WTC11 (cell line): Measurements from ENCODE around the gene LANCL2. TPM values are rescaled to one million over a fixed set of nuclear protein-coding genes. Genes with fewer than 3 reads are reported as not detected.

Source experiments
- ATAC-seq: fragments of 200-7000 bp; cut with Tn5 transposase; 2 replicates; pipeline ENCODE4 v1.10.0; 2021; ENCODE audit warnings: mild to moderate bottlenecking, moderate library complexity
- CTCF ChIA-PET: fragments of 300-600 bp; sonication (Branson Sonifier 250); formaldehyde crosslinking; loops from one replicate; lab custom pipeline; 2021; ENCODE audit warnings: antibody characterized with exemption; lab: Charles Lee
- POLR2A ChIA-PET: fragments of 350-600 bp; sonication (Branson Sonifier 250); formaldehyde crosslinking; loops from one replicate; lab custom pipeline; 2021; ENCODE audit warnings: antibody characterized with exemption; lab: Charles Lee
- DNase-seq: peaks from one replicate; pipeline ENCODE4 v3.0.0; 2021; ENCODE audit warnings: low spot score
- H3K27ac Mint-ChIP-seq: 2 replicates; pipeline ENCODE4 v1.8.0; 2021; ENCODE audit warnings: mixed read lengths
- H3K27me3 Mint-ChIP-seq: 2 replicates; pipeline ENCODE4 v1.8.0; 2021; ENCODE audit warnings: low read depth, mild to moderate bottlenecking, moderate library complexity, mixed read lengths
- H3K36me3 Mint-ChIP-seq: 2 replicates; pipeline ENCODE4 v1.8.0; 2021; ENCODE audit warnings: mixed read lengths
- H3K4me1 Mint-ChIP-seq: 2 replicates; pipeline ENCODE4 v1.8.0; 2022; ENCODE audit warnings: mixed read lengths
- H3K4me3 Mint-ChIP-seq: 2 replicates; pipeline ENCODE4 v1.8.0; 2021; ENCODE audit warnings: mild to moderate bottlenecking, moderate library complexity, mixed read lengths
- H3K9me3 Mint-ChIP-seq: 2 replicates; pipeline ENCODE4 v1.8.0; 2021; ENCODE audit warnings: mixed read lengths
- ARID4B ChIP-seq: sonication (generic); formaldehyde crosslinking; IDR thresholded peaks from 2 replicates; pipeline ENCODE4 v1.8.0; 2023; ENCODE audit warnings: missing genetic modification reagents, mild to moderate bottlenecking, borderline replicate concordance
- CDX4 ChIP-seq: fragments of 250-450 bp; sonication (Bioruptor Pico); IDR thresholded peaks from 2 replicates; pipeline ENCODE4 v1.9.0; 2021; ENCODE audit warnings: moderate library complexity, mild to moderate bottlenecking, inconsistent platforms, borderline replicate concordance
- CTCF ChIP-seq: fragments of 200-600 bp; IDR thresholded peaks from 2 replicates; pipeline ENCODE4 v1.8.0; 2022; ENCODE audit warnings: antibody characterized with exemption
- FOXJ3 ChIP-seq: sonication (generic); formaldehyde crosslinking; IDR thresholded peaks from 2 replicates; pipeline ENCODE4 v1.9.0; 2021; ENCODE audit warnings: missing genetic modification reagents, mild to moderate bottlenecking, borderline replicate concordance
- KAT7 ChIP-seq: sonication (generic); formaldehyde crosslinking; IDR thresholded peaks from 2 replicates; pipeline ENCODE4 v1.8.1; 2023; ENCODE audit warnings: missing genetic modification reagents, mild to moderate bottlenecking, borderline replicate concordance
- MXD4 ChIP-seq: fragments of 250-450 bp; sonication (Bioruptor Pico); IDR thresholded peaks from 2 replicates; pipeline ENCODE4 v1.8.0; 2021; ENCODE audit warnings: mild to moderate bottlenecking, moderate library complexity, borderline replicate concordance
- NR3C1 ChIP-seq: sonication (generic); formaldehyde crosslinking; conservative IDR thresholded peaks from 2 replicates; pipeline ENCODE4 v1.8.1; 2023; ENCODE audit warnings: low read depth, mild to moderate bottlenecking, missing genetic modification reagents
- PRDM15 ChIP-seq: sonication (generic); formaldehyde crosslinking; IDR thresholded peaks from 2 replicates; pipeline ENCODE4 v1.8.0; 2022; ENCODE audit warnings: missing genetic modification reagents
- PRRX2 ChIP-seq: fragments of 250-450 bp; sonication (Bioruptor Pico); IDR thresholded peaks from 2 replicates; pipeline ENCODE4 v1.8.0; 2021; ENCODE audit warnings: mild to moderate bottlenecking
- TCF7 ChIP-seq: sonication (generic); formaldehyde crosslinking; IDR thresholded peaks from 2 replicates; pipeline ENCODE4 v1.8.0; 2022; ENCODE audit warnings: mild to moderate bottlenecking, low read depth, missing genetic modification reagents, moderate library complexity
- TEAD1 ChIP-seq: sonication (generic); formaldehyde crosslinking; IDR thresholded peaks from 2 replicates; pipeline ENCODE4 v1.8.0; 2022; ENCODE audit warnings: mild to moderate bottlenecking, missing genetic modification reagents
- ZNF138 ChIP-seq: sonication (generic); formaldehyde crosslinking; conservative IDR thresholded peaks from 2 replicates; pipeline ENCODE4 v1.8.1; 2022; ENCODE audit warnings: mild to moderate bottlenecking, moderate library complexity, missing genetic modification reagents
- ZNF281 ChIP-seq: sonication (generic); formaldehyde crosslinking; IDR thresholded peaks from 2 replicates; pipeline ENCODE4 v1.8.0; 2023; ENCODE audit warnings: mild to moderate bottlenecking, missing genetic modification reagents
- ZNF532 ChIP-seq: fragments of 250-450 bp; sonication (Bioruptor Pico); IDR thresholded peaks from 2 replicates; pipeline ENCODE4 v1.9.0; 2021; ENCODE audit warnings: mild to moderate bottlenecking, borderline replicate concordance
- ZNF671 ChIP-seq: fragments of 250-450 bp; sonication (Bioruptor Pico); IDR thresholded peaks from 2 replicates; pipeline ENCODE4 v1.8.0; 2021; ENCODE audit warnings: mild to moderate bottlenecking
- total RNA-seq: library from RNA; stranded (reverse); gene quantifications from 3 replicates; pipeline ENCODE4 v1.2.3, GENCODE V29; 2021

Gene LANCL2
- total RNA-seq, 1 experiment from 2014 or later = 13.2 TPM

GRCh38 chr7:55463686-55464262 is 98.6 kb downstream of the LANCL2 start (continued):
- no peak for TF ChIP-seq ZNF532 (CRISPR knock-in tag)
- no peak for TF ChIP-seq PRDM15 (CRISPR knock-in tag)
- TF ChIP-seq CTCF = no peak
- TF ChIP-seq, all 79 proteins: peak for 0

- no peak for ATAC-seq
- POLR2A ChIA-PET = no interaction called here
- DNase-seq = no peak
- no peak overlapping the region for H3K4me3 Mint-ChIP-seq
- no peak overlapping the region for H3K27ac Mint-ChIP-seq
- H3K9me3 Mint-ChIP-seq = peaks cover 82% of the 10 kb centered on the region
- peaks cover 18% of the 10 kb centered on the region for H3K27me3 Mint-ChIP-seq
- no peaks in the 10 kb centered on the region for H3K4me1 Mint-ChIP-seq
- CTCF ChIA-PET = no interaction called here
- H3K36me3 Mint-ChIP-seq = peaks cover 82% of the 10 kb centered on the region
- TF ChIP-seq ZNF138 (CRISPR knock-in tag) (no peak), TEAD1 (CRISPR knock-in tag) (no peak), ARID4B (CRISPR knock-in tag) (no peak), PRRX2 (no peak)
- TF ChIP-seq, all 79 proteins: peak for 0
Observed at GRCh38 chr7:55464422-55464821, 99.3 kb downstream of the LANCL2 start.

GRCh38 chr7:55465691-55466090 is 100.6 kb downstream of the LANCL2 start:
- ChIA-PET POLR2A (no interaction called here), CTCF (no interaction called here)
- H3K9me3 Mint-ChIP-seq = peaks cover 69% of the 10 kb centered on the region
- no peaks in the 10 kb centered on the region for H3K4me1 Mint-ChIP-seq
- no peak for ATAC-seq
- no peak for DNase-seq
- H3K27me3 Mint-ChIP-seq = peaks cover 14% of the 10 kb centered on the region
- H3K4me3 Mint-ChIP-seq = no peak overlapping the region
- H3K27ac Mint-ChIP-seq = no peak overlapping the region
- H3K36me3 Mint-ChIP-seq = peaks cover 75% of the 10 kb centered on the region
- TF ChIP-seq MXD4 (CRISPR knock-in tag) = no peak
- TF ChIP-seq TCF7 (CRISPR knock-in tag) = no peak
- no peak for TF ChIP-seq FOXJ3 (CRISPR knock-in tag)
- TF ChIP-seq ZNF281 (CRISPR knock-in tag) = no peak
- no peak for TF ChIP-seq NR3C1 (CRISPR knock-in tag)
- no peak for TF ChIP-seq KAT7 (CRISPR knock-in tag)
- TF ChIP-seq ZNF671 = no peak
- no peak for TF ChIP-seq CDX4 (CRISPR knock-in tag)
